PC-9 (cell line): Measurements from ENCODE around the gene SNX9. TPM values are rescaled to one million over a fixed set of nuclear protein-coding genes. Genes with fewer than 3 reads are reported as not detected.

Source experiments
- BruUV-seq: library from RNA; stranded (reverse); fragments of 400-500 nt; replicated peaks from 2 replicates; lab custom pipeline; 2021; lab: Mats Ljungman, UMichigan
- CTCF ChIA-PET: fragments of 300-600 bp; sonication (Branson Sonifier 250); formaldehyde crosslinking; loops from one replicate; lab custom pipeline; 2022; ENCODE audit warnings: antibody characterized with exemption; lab: Charles Lee
- POLR2A ChIA-PET: fragments of 300-600 bp; sonication (Branson Sonifier 250); formaldehyde crosslinking; loops from one replicate; lab custom pipeline; 2022; ENCODE audit warnings: antibody characterized with exemption; ENCODE audit not compliant: unreplicated experiment; lab: Charles Lee
- DNase-seq, 2 experiments: peaks; one replicate each; pipeline versions ENCODE4 v3.0.0 to v3.0.0-alpha.2; 2015 to 2022; ENCODE audit warnings: mixed read lengths in 1 of 2
- H2AFZ ChIP-seq: fragments of 200-600 bp; sonication (generic); 2 replicates; pipeline ENCODE4 v1.8.1; 2017; ENCODE audit warnings: antibody characterized with exemption
- H3F3A ChIP-seq: fragments of 200-600 bp; sonication (generic); 2 replicates; pipeline ENCODE4 v1.8.1; 2017; ENCODE audit warnings: antibody characterized with exemption, mild to moderate bottlenecking, low read depth; ENCODE audit not compliant: insufficient read depth
- H3K27ac ChIP-seq: fragments of 200-600 bp; sonication (generic); 2 replicates; pipeline ENCODE4 v1.6.1; 2016; ENCODE audit warnings: mixed run types
- H3K27me3 ChIP-seq: fragments of 200-600 bp; sonication (generic); 2 replicates; pipeline ENCODE4 v1.6.1; 2016; ENCODE audit warnings: low read depth, mixed run types; ENCODE audit not compliant: insufficient read depth
- H3K36me3 ChIP-seq: fragments of 200-600 bp; sonication (generic); 2 replicates; pipeline ENCODE4 v1.6.1; 2016; ENCODE audit warnings: low read depth, mixed run types
- H3K4me1 ChIP-seq: fragments of 200-600 bp; sonication (generic); replicated peaks from 2 replicates; pipeline ENCODE4 v1.6.1; 2016; ENCODE audit warnings: mixed run types; ENCODE audit not compliant: insufficient read depth
- H3K4me2 ChIP-seq: fragments of 200-600 bp; sonication (generic); 2 replicates; pipeline ENCODE4 v1.6.1; 2017; ENCODE audit warnings: mixed run types
- H3K4me3 ChIP-seq: fragments of 200-600 bp; sonication (generic); 2 replicates; pipeline ENCODE4 v1.6.1; 2016; ENCODE audit warnings: mixed run types
- H3K79me2 ChIP-seq: fragments of 200-600 bp; sonication (generic); 2 replicates; pipeline ENCODE4 v1.6.1; 2017; ENCODE audit warnings: low read depth, mixed run types
- H3K9me2 ChIP-seq: fragments of 200-600 bp; sonication (generic); 2 replicates; pipeline ENCODE4 v1.8.1; 2017; ENCODE audit warnings: mild to moderate bottlenecking; ENCODE audit not compliant: insufficient read depth
- H3K9me3 ChIP-seq: fragments of 200-600 bp; sonication (generic); 2 replicates; pipeline ENCODE4 v1.8.1; 2016; ENCODE audit warnings: low read depth; ENCODE audit not compliant: insufficient read depth
- H4K20me1 ChIP-seq: fragments of 200-600 bp; sonication (generic); 2 replicates; pipeline ENCODE4 v1.8.1; 2017; ENCODE audit not compliant: insufficient read depth
- EZH2 ChIP-seq: fragments of 200-600 bp; sonication (generic); IDR thresholded peaks from 2 replicates; pipeline ENCODE4 v1.8.0; 2017; ENCODE audit warnings: antibody characterized with exemption, low read depth
- intact Hi-C: fragments of 100-400 bp; cut with micrococcal nuclease; formaldehyde crosslinking; loops from one replicate; pipeline ENCODE4 v1.10.0; 2022; ENCODE audit not compliant: unreplicated experiment
- total RNA-seq: library from RNA; stranded (reverse); gene quantifications from 2 replicates; pipeline ENCODE4 v1.2.3, GENCODE V29; 2021
- TF ChIP-seq, protein P1 (sequence below): fragments of 200-600 bp; sonication (generic); conservative IDR thresholded peaks from 2 replicates; pipeline ENCODE4 v1.6.1; 2017; ENCODE audit warnings: mixed run types, antibody characterized with exemption, mild to moderate bottlenecking, moderate library complexity

The SNX9 gene
- total RNA-seq, 1 experiment from 2014 or later = 25.0 TPM

DNA sequence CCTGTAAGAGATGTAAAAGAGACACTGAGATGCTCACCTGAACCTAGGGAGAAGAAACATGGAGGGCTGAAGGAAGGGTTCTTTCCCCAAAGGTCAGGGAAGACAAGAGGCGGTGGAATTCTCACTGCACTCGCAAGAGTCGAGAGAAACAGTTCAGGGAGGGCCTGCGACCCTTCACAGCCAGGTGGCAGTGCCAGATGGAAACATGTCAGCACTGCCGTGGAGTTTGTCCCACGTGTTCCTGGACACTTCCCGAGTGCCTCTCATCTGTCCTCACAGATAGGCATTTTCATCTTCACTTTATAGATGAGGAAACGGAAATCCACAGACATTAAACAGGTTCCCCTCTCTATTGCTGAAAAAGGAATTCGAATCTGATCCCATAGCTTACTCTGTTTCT, 88.2 kb downstream of the SNX9 start:
- DNase-seq = no peak
- no TSS peak for BruUV-seq
- Histone ChIP-seq H3F3A (no peaks in the 10 kb centered on the region), H4K20me1 (no peaks in the 10 kb centered on the region), H3K9me2 (no peaks in the 10 kb centered on the region), H3K36me3 (peaks cover 12% of the 10 kb centered on the region; the same call in 1 of the 2 replicates), H3K4me1 (no peaks in the 10 kb centered on the region), H2AFZ (no peak overlapping the region), H3K4me2 (no peak overlapping the region), H3K9me3 (no peaks in the 10 kb centered on the region), H3K4me3 (no peak overlapping the region), H3K79me2 (no peaks in the 10 kb centered on the region), H3K27me3 (no peaks in the 10 kb centered on the region), H3K27ac (no peak overlapping the region)
- POLR2A ChIA-PET = no interaction called here
- intact Hi-C loops = no loop called here
- CTCF ChIA-PET = no interaction called here
- TF ChIP-seq, protein P1, sequence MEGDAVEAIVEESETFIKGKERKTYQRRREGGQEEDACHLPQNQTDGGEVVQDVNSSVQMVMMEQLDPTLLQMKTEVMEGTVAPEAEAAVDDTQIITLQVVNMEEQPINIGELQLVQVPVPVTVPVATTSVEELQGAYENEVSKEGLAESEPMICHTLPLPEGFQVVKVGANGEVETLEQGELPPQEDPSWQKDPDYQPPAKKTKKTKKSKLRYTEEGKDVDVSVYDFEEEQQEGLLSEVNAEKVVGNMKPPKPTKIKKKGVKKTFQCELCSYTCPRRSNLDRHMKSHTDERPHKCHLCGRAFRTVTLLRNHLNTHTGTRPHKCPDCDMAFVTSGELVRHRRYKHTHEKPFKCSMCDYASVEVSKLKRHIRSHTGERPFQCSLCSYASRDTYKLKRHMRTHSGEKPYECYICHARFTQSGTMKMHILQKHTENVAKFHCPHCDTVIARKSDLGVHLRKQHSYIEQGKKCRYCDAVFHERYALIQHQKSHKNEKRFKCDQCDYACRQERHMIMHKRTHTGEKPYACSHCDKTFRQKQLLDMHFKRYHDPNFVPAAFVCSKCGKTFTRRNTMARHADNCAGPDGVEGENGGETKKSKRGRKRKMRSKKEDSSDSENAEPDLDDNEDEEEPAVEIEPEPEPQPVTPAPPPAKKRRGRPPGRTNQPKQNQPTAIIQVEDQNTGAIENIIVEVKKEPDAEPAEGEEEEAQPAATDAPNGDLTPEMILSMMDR = no peak
- TF ChIP-seq EZH2 = no peak

DNA sequence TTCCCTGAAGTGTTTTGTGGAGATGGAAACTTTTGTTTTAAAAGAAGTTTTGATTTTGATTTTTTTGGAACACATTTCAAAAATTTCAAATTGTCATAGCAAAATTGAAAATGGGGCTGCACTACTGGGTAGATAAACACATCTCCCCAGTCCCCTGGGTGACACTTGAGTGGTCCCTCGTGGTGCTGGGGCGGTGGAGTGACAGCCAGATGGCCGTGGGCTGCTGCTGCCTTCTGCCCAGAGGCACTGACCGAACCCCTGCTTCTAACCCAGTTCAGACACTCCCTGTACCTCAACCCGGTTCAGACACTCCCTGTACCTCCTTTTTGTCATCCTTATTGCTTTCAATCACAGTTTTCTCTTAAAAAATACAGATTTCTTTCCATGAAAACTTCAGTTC, 88.7 kb downstream of the SNX9 start:
- Histone ChIP-seq H3F3A (no peaks in the 10 kb centered on the region), H3K27ac (no peak overlapping the region), H2AFZ (no peak overlapping the region), H3K79me2 (no peaks in the 10 kb centered on the region), H3K9me2 (no peaks in the 10 kb centered on the region), H3K4me2 (no peak overlapping the region), H3K36me3 (peaks cover 12% of the 10 kb centered on the region; the same call in 1 of the 2 replicates), H3K4me3 (no peak overlapping the region), H4K20me1 (no peaks in the 10 kb centered on the region), H3K4me1 (no peaks in the 10 kb centered on the region), H3K9me3 (no peaks in the 10 kb centered on the region), H3K27me3 (no peaks in the 10 kb centered on the region)
- BruUV-seq = no TSS peak
- TF ChIP-seq, protein P1 = no peak
- TF ChIP-seq EZH2 = no peak
- no peak for DNase-seq
- ChIA-PET CTCF (no interaction called here), POLR2A (no interaction called here)
- intact Hi-C loops = no loop called here

DNA sequence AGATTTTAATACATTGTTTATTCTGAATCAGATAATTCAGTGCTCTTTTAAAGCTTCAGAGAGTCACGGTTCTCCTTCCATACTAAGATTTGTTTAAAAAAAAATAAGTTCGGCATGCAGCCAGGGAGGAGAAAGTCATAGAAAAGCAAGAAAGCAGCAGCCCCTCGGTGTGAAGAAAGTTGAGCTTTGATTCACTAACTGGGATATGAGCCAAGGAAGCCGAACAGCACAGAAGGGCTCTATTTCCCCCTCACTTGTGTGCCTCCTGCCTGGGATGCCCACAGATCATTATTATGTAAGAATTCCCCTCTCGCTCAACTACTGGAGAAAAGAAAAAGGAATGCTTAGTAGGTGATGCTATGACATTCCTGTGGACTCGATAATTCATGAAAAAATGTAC, 89.3 kb downstream of the SNX9 start:
- Histone ChIP-seq H3K27ac (no peak overlapping the region), H3K79me2 (no peaks in the 10 kb centered on the region), H3K36me3 (peaks cover 12% of the 10 kb centered on the region; the same call in 1 of the 2 replicates), H3K4me1 (no peaks in the 10 kb centered on the region), H3K4me3 (no peak overlapping the region), H3K4me2 (no peak overlapping the region), H3F3A (no peaks in the 10 kb centered on the region), H3K9me3 (no peaks in the 10 kb centered on the region), H3K27me3 (no peaks in the 10 kb centered on the region), H2AFZ (no peak overlapping the region), H4K20me1 (no peaks in the 10 kb centered on the region), H3K9me2 (no peaks in the 10 kb centered on the region)
- DNase-seq = no peak
- intact Hi-C loops = no loop called here
- no peak for TF ChIP-seq EZH2
- TF ChIP-seq, protein P1 = no peak
- no TSS peak for BruUV-seq
- CTCF ChIA-PET = no interaction called here
- POLR2A ChIA-PET = no interaction called here
